ENCODE data around the gene AMZ1. TPM values are rescaled to one million over a fixed set of nuclear protein-coding genes. Genes with fewer than 3 reads are reported as not detected.
A peak's percentile ranks its signal among the peaks of the same experiment; 100 is the strongest.
"Not testable (repeated sequence)": the region's sequence is repeated elsewhere in the genome, so short reads cannot be mapped to it uniquely, and the experiment has no call there.

Gene AMZ1
- total RNA-seq, 1 experiment from 2014 or later: 0.03 TPM

- Histone ChIP-seq H3K27me3 (no peaks in the 10 kb centered on the region), H3K4me3 (no peak overlapping the region), H3K9me3 (no peaks in the 10 kb centered on the region), H3K36me3 (peaks cover 6% of the 10 kb centered on the region)
- DNase-seq: no peak
These were observed 24.1 kb downstream of the AMZ1 start for GRCh38 chr7:2711895-2712675.

- peaks cover 8% of the 10 kb centered on the region for H3K36me3 ChIP-seq
- DNase-seq: no peak
- H3K4me3 ChIP-seq: no peak overlapping the region
- no peaks in the 10 kb centered on the region for H3K9me3 ChIP-seq
- H3K27me3 ChIP-seq: no peaks in the 10 kb centered on the region
These were observed 25.4 kb downstream of the AMZ1 start for GRCh38 chr7:2713370-2713769.

- DNase-seq: no peak
- Histone ChIP-seq H3K9me3 (no peaks in the 10 kb centered on the region), H3K36me3 (peaks cover 9% of the 10 kb centered on the region), H3K4me3 (no peak overlapping the region), H3K27me3 (no peaks in the 10 kb centered on the region)
These were observed 26.0 kb downstream of the AMZ1 start for GRCh38 chr7:2713978-2714377.

GRCh38 chr7:2714636-2715035, 26.6 kb downstream of the AMZ1 start:
- Histone ChIP-seq H3K27me3 (no peaks in the 10 kb centered on the region), H3K36me3 (peaks cover 9% of the 10 kb centered on the region), H3K4me3 (no peak overlapping the region), H3K9me3 (no peaks in the 10 kb centered on the region)
- no peak for DNase-seq

GRCh38 chr7:2715341-2716231, 27.6 kb downstream of the AMZ1 start:
- peaks cover 9% of the 10 kb centered on the region for H3K36me3 ChIP-seq
- no peak overlapping the region for H3K4me3 ChIP-seq
- no peaks in the 10 kb centered on the region for H3K9me3 ChIP-seq
- H3K27me3 ChIP-seq: no peaks in the 10 kb centered on the region
- DNase-seq: no peak

- Histone ChIP-seq H3K9me3 (no peaks in the 10 kb centered on the region), H3K4me3 (no peak overlapping the region), H3K27me3 (no peaks in the 10 kb centered on the region), H3K36me3 (peaks cover 6% of the 10 kb centered on the region)
- DNase-seq: no peak
These were observed 28.5 kb downstream of the AMZ1 start for GRCh38 chr7:2716488-2716887.

- Histone ChIP-seq H3K9me3 (no peaks in the 10 kb centered on the region), H3K36me3 (peaks cover 6% of the 10 kb centered on the region), H3K27me3 (no peaks in the 10 kb centered on the region), H3K4me3 (no peak overlapping the region)
- no peak for DNase-seq
These were observed 28.9 kb downstream of the AMZ1 start for GRCh38 chr7:2716906-2717292.

GRCh38 chr7:2717293-2718261, 29.6 kb downstream of the AMZ1 start:
- no peak for DNase-seq
- H3K36me3 ChIP-seq: peaks cover 6% of the 10 kb centered on the region
- H3K4me3 ChIP-seq: no peak overlapping the region
- H3K27me3 ChIP-seq: no peaks in the 10 kb centered on the region
- no peaks in the 10 kb centered on the region for H3K9me3 ChIP-seq

GRCh38 chr7:2718296-2718965, 30.4 kb downstream of the AMZ1 start:
- Histone ChIP-seq H3K27me3 (no peaks in the 10 kb centered on the region), H3K4me3 (no peak overlapping the region)
- DNase-seq: no peak

GRCh38 chr7:2719007-2719406, 31.0 kb downstream of the AMZ1 start:
- no peaks in the 10 kb centered on the region for H3K27me3 ChIP-seq
- H3K36me3 ChIP-seq: peaks cover 8% of the 10 kb centered on the region
- no peaks in the 10 kb centered on the region for H3K9me3 ChIP-seq
- H3K4me3 ChIP-seq: no peak overlapping the region
- peak; percentile 20 for DNase-seq

More at GRCh38 chr7:2718296-2718965, 30.4 kb downstream of the AMZ1 start:
- no peaks in the 10 kb centered on the region for H3K9me3 ChIP-seq
- H3K36me3 ChIP-seq: peaks cover 8% of the 10 kb centered on the region

- no peaks in the 10 kb centered on the region for H3K9me3 ChIP-seq
- peaks cover 8% of the 10 kb centered on the region for H3K36me3 ChIP-seq
- no peak overlapping the region for H3K4me3 ChIP-seq
- no peak for DNase-seq
- H3K27me3 ChIP-seq: no peaks in the 10 kb centered on the region
These were observed 32.0 kb downstream of the AMZ1 start for GRCh38 chr7:2720024-2720423.

- no peak overlapping the region for H3K4me3 ChIP-seq
- no peaks in the 10 kb centered on the region for H3K27me3 ChIP-seq
- DNase-seq: no peak
- H3K36me3 ChIP-seq: peaks cover 5% of the 10 kb centered on the region
- H3K9me3 ChIP-seq: no peaks in the 10 kb centered on the region
These were observed 33.8 kb downstream of the AMZ1 start for GRCh38 chr7:2721842-2722241.

GRCh38 chr7:2722591-2722990, 34.6 kb downstream of the AMZ1 start:
- no peak overlapping the region for H3K4me3 ChIP-seq
- H3K36me3 ChIP-seq: peaks cover 5% of the 10 kb centered on the region
- no peaks in the 10 kb centered on the region for H3K9me3 ChIP-seq
- no peak for DNase-seq
- no peaks in the 10 kb centered on the region for H3K27me3 ChIP-seq

GRCh38 chr7:2723138-2723850, 35.3 kb downstream of the AMZ1 start:
- H3K27me3 ChIP-seq: no peaks in the 10 kb centered on the region
- no peak for DNase-seq
- no peaks in the 10 kb centered on the region for H3K9me3 ChIP-seq
- H3K4me3 ChIP-seq: no peak overlapping the region
- peaks cover 4% of the 10 kb centered on the region for H3K36me3 ChIP-seq

GRCh38 chr7:2724036-2724435, 36.0 kb downstream of the AMZ1 start:
- H3K36me3 ChIP-seq, H3K9me3 ChIP-seq, H3K27me3 ChIP-seq, H3K4me3 ChIP-seq, DNase-seq: not testable (repeated sequence)

Measured in MG63 (cell line).